ENCODE measurements around the gene OTOS. TPM values are rescaled to one million over a fixed set of nuclear protein-coding genes. Genes with fewer than 3 reads are reported as not detected.

Gene OTOS
- total and polyA plus RNA-seq, 9 of the 15 experiments (the other 6 are each of a cell fraction or from before 2014, with no cell fraction given): not detected

DNA sequence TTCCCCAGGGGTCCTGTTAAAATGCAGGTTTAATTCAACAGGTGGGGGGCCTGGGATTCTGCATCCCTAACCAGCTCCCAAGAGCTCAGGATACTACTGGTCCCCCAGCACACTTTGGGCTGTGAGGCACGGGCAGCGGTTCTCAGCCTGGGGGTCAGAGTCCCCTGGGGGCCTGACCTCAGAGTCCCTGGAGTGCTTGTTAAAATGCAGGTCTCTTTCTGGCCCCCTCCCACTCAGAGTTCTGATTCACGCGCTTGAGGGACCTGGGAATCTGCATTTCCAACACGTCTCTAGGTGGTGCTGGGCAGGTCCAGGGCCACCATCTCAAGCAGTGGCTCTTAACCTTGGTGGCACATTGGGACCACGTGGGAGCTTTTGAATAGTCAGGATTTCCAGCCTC lies 2.8 kb upstream of the OTOS start (continued):
- TF ChIP-seq HOMEZ (CRISPR knock-in tag; IDR thresholded peaks at IDR 0.05) (no peak), ZNF609 (CRISPR knock-in tag; IDR thresholded peaks at IDR 0.05; ENCODE audit: borderline replicate concordance) (no peak), ZNF583 (CRISPR knock-in tag; IDR thresholded peaks at IDR 0.05) (no peak), ZNF76 (CRISPR knock-in tag; IDR thresholded peaks at IDR 0.05; ENCODE audit: borderline replicate concordance) (no peak)
- TF ChIP-seq, protein P1, sequence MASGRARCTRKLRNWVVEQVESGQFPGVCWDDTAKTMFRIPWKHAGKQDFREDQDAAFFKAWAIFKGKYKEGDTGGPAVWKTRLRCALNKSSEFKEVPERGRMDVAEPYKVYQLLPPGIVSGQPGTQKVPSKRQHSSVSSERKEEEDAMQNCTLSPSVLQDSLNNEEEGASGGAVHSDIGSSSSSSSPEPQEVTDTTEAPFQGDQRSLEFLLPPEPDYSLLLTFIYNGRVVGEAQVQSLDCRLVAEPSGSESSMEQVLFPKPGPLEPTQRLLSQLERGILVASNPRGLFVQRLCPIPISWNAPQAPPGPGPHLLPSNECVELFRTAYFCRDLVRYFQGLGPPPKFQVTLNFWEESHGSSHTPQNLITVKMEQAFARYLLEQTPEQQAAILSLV (tag; IDR thresholded peaks at IDR 0.05): no peak
